ENCODE data around the gene FTH1. TPM values are rescaled to one million over a fixed set of nuclear protein-coding genes. Genes with fewer than 3 reads are reported as not detected.

The FTH1 gene
- 544 and 607 TPM in 2 replicates for total RNA-seq (2016; rRNA removed; fragmentation: Illumina TruSeq; extraction: Trizol)
- 3,105 and 3,667 TPM in 2 replicates for total RNA-seq (2016; cell fraction: cytosol; rRNA removed; fragmentation: Illumina TruSeq; extraction: Trizol; ENCODE audit: low read depth)
- 481 and 554 TPM in 2 replicates for total RNA-seq (2016; cell fraction: insoluble cytoplasmic fraction; rRNA removed; fragmentation: Illumina TruSeq; extraction: Trizol)
- 4,411 and 4,459 TPM in 2 replicates for total RNA-seq (2016; cell fraction: membrane; rRNA removed; fragmentation: Illumina TruSeq; extraction: Trizol)
- total RNA-seq (2016; cell fraction: nucleus; rRNA removed; fragmentation: Illumina TruSeq; extraction: Trizol), result 460 and 546 TPM in 2 replicates
- polyA plus RNA-seq (2011; rRNA removed), result 760 and 802 TPM in 2 replicates
- 904 and 962 TPM in 2 replicates for polyA plus RNA-seq (2011; cell fraction: cytosol; rRNA removed)
- 547 and 633 TPM in 2 replicates for polyA plus RNA-seq (2011; cell fraction: nucleus; rRNA removed)
- 4,160 and 4,286 TPM in 2 replicates for polyA plus RNA-seq (2012)
- polyA plus RNA-seq (2016; cell fraction: cytosol; fragmentation: Illumina TruSeq; extraction: Trizol; ENCODE audit: low read depth), result 74,852 and 83,301 TPM in 2 replicates
- 2,697 and 2,813 TPM in 2 replicates for polyA plus RNA-seq (2016; cell fraction: insoluble cytoplasmic fraction; fragmentation: Illumina TruSeq; extraction: Trizol; ENCODE audit: low read depth)
- polyA plus RNA-seq (2016; cell fraction: membrane; fragmentation: Illumina TruSeq; extraction: Trizol; ENCODE audit: low read depth), result 37,583 and 39,786 TPM in 2 replicates
- 2,546 and 3,012 TPM in 2 replicates for polyA plus RNA-seq (2016; cell fraction: nucleus; fragmentation: Illumina TruSeq; extraction: Trizol; ENCODE audit: insufficient read depth, low read depth)
- polyA minus RNA-seq (2011; rRNA and poly(A)+ RNA removed; ENCODE audit: low replicate concordance), result 361 and 877 TPM in 2 replicates
- polyA minus RNA-seq (2011; cell fraction: cytosol; rRNA and poly(A)+ RNA removed), result 693 and 773 TPM in 2 replicates
- 191 and 263 TPM in 2 replicates for polyA minus RNA-seq (2011; cell fraction: nucleus; rRNA and poly(A)+ RNA removed)
- Bru-seq, nascent RNA, result percentile 99 among the genes with signal in this experiment
- BruChase-seq, experiment 1, labeled RNA remaining after a 6-hour chase, result percentile 100 among the genes with signal in this experiment
- BruChase-seq, experiment 2, labeled RNA remaining after a 2-hour chase, result percentile 99 among the genes with signal in this experiment
- long read RNA-seq, experiment 1, transcript FTH1-211 (3 exons, 788 nt), result minor isoform, 9 of 2,464 reads
- long read RNA-seq, experiment 1, transcript FTH1-210 (4 exons, 983 nt), result minor isoform, 11 of 2,464 reads
- long read RNA-seq, experiment 1, transcript FTH1-201 (4 exons, 1,229 nt), result major isoform, 2,367 of 2,464 reads
- long read RNA-seq, experiment 1, transcript FTH1-208 (4 exons, 912 nt), result minor isoform, 6 of 2,464 reads
- long read RNA-seq, experiment 1, partial matches to known transcripts, result 50 of 2,464 reads
- long read RNA-seq, experiment 1, other reads (novel, unspliced or antisense), result 14 of 2,464 reads
- long read RNA-seq, experiment 2, transcript FTH1-208 (4 exons, 912 nt), result minor isoform, 13 of 8,027 reads
- long read RNA-seq, experiment 2, transcript FTH1-210 (4 exons, 983 nt), result minor isoform, 41 of 8,027 reads
- long read RNA-seq, experiment 2, transcript FTH1-211 (3 exons, 788 nt), result minor isoform, 13 of 8,027 reads
- long read RNA-seq, experiment 2, transcript FTH1-201 (4 exons, 1,229 nt), result major isoform, 7,628 of 8,027 reads
- long read RNA-seq, experiment 2, partial matches to known transcripts, result 238 of 8,027 reads
- long read RNA-seq, experiment 2, other reads (novel, unspliced or antisense), result 93 of 8,027 reads

- H3K4me3 ChIP-seq (replicated peaks in 1 of 3; ENCODE audit: insufficient read depth in 1 of 3, low read depth in 2 of 3, low read length in 3 of 3), result peak within 1 kb of the TSS; percentile 92 to 99 (median 96)
- H4K20me1 ChIP-seq (ENCODE audit: insufficient read depth, low read length), result peaks cover 41% of the 10 kb centered on the region
- intact Hi-C loops (cut with micrococcal nuclease; ENCODE audit: unreplicated experiment), result no loop called here
- DNase-seq (ENCODE audit: low spot score) (peak; percentile 78), FAIRE-seq (no peak), ATAC-seq (peak; percentile 59)
- H2AFZ ChIP-seq (ENCODE audit: low read length), result no peak within 1 kb of the TSS
- no TSS peak for BruUV-seq (replicated peaks)
- POLR2A ChIA-PET, result interaction anchor here (0.6 to 9.7 kb wide), 37 partner anchors 9 to 624 kb away, joined by 3 to 323 read pairs (median 7); partner anchors contain the start of genes BEST1, FADS1 and TUT1
- WGBS (ENCODE audit: low lambda C conversion rate), result no CpG with 5 or more reads among the region's 93 CpGs
- in situ Hi-C loops (cut with HindIII; ENCODE audit: extremely low pct_ligation_motif_present, low pct_unique_long_range_greater_than_20kb), result loop anchor here (5.0 kb wide), 1 partner anchor 35 kb away; no protein-coding TSS in a partner anchor
- peaks cover 43% of the 10 kb centered on the region for H3K79me2 ChIP-seq (ENCODE audit: insufficient read depth, low read length)
- H3K4me2 ChIP-seq (ENCODE audit: low read depth, low read length), result peak within 1 kb of the TSS; percentile 92
- CTCF ChIA-PET (ENCODE audit: low intra/inter-chr PET ratio, low total read pairs), result no interaction called here
- no peaks in the 10 kb centered on the region for H3K9me3 ChIP-seq (ENCODE audit: low read length)
- peaks cover 71% of the 10 kb centered on the region for H3K4me1 ChIP-seq (ENCODE audit: insufficient read depth, low read length)
- peak within 1 kb of the TSS; percentile 99 for H3K9ac ChIP-seq (ENCODE audit: insufficient read depth, low read depth, low read length)
- no peaks in the 10 kb centered on the region; a peak in 1 of 5 replicates for H3K27me3 ChIP-seq (ENCODE audit: control insufficient read depth in 1 of 2, insufficient read depth in 2 of 2, low read length in 2 of 2)
- peaks cover 5 to 23% of the 10 kb centered on the region in 2 experiments; a peak in 4 of 5 replicates for H3K36me3 ChIP-seq (replicated peaks in 1 of 2; ENCODE audit: control insufficient read depth in 1 of 2, insufficient read depth in 2 of 2, low read length in 2 of 2)
- H3K27ac ChIP-seq (ENCODE audit: extremely low read length, insufficient read depth, low read length), result peak within 1 kb of the TSS; percentile 99
- TF ChIP-seq PBX2 (CRISPR knock-in tag; IDR thresholded peaks at IDR 0.05), result no peak
- no peak for TF ChIP-seq THAP9 (CRISPR knock-in tag; IDR thresholded peaks at IDR 0.05; ENCODE audit: borderline replicate concordance)
- TF ChIP-seq KDM2A (CRISPR knock-in tag; IDR thresholded peaks at IDR 0.05; ENCODE audit: borderline replicate concordance, low read depth), result peak; percentile 71
- TF ChIP-seq GMEB2 (CRISPR knock-in tag; IDR thresholded peaks at IDR 0.05; ENCODE audit: low read depth), result peak; percentile 54; the same call in 1 of the 2 replicates
- peak; percentile 83 for TF ChIP-seq TAF1 (CRISPR knock-in tag; IDR thresholded peaks at IDR 0.05)
- TF ChIP-seq ZFY (CRISPR knock-in tag; IDR thresholded peaks at IDR 0.05), result peak; percentile 81
- no peak for TF ChIP-seq PRMT3 (CRISPR knock-in tag; IDR thresholded peaks at IDR 0.05; ENCODE audit: borderline replicate concordance, low read depth)
- no peak for TF ChIP-seq HMGA1 (CRISPR knock-in tag; conservative IDR thresholded peaks at IDR 0.05)
- 0 out of 2 replicates have a peak, but pooled peaks have one; percentile 37 for TF ChIP-seq SMAD1 (CRISPR knock-in tag; IDR thresholded peaks at IDR 0.05; ENCODE audit: borderline replicate concordance, low read depth)
Measured at GRCh38 chr11:61967116-61967923, at the start of gene FTH1. FTH1 (minus strand) TSS chr11:61967634; CDS start chr11:61967425, 209 bp downstream.

All from HepG2 (cell line).